ENCODE measurements around the gene ABHD13. TPM values are rescaled to one million over a fixed set of nuclear protein-coding genes. Genes with fewer than 3 reads are reported as not detected.

ABHD13 gene
- total RNA-seq, 1 experiment from 2014 or later, result 4.1 TPM

DNA sequence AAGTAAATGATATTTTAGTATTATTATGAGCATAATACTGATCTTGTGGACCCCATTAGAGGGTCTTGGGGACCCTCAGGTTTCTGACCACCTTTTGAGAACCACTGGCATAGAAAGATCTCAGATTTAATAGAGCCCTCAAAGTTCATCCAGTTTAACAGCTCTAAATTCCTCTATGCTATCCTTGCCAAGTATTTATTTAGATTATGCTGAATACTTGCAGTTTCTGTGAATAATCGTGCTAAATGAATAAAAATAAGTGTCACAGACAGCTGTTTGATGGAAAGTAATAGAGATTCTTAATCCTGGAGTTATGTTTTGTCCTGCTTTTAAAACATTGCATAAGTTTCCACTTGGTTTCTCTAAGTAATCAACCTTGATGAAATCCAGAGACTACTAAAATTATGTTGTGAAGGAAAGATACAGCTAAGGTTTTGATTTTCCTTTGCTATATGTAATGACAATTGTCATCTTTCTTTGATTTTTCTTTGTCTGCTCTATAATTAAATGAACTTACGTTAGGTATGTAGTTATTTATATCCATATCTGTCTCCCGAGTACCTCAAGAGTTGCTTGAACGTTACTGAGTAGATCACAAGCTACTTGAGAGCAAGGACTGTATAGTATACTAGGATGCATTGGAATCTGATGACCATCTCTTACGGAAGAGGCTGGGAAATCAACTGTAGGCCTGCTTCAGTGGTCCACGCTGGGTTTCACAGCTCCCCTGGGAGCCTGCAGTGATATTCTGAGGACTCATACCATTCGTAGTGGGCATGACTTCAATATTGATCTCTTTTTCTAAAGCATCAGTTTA lies 5.7 kb downstream of the ABHD13 start:
- BruUV-seq (replicated peaks), result no TSS peak
- Histone ChIP-seq H3K79me2 (ENCODE audit: insufficient read depth, low read length) (peaks cover 96% of the 10 kb centered on the region), H3K4me2 (ENCODE audit: low read length) (no peak overlapping the region), H3K36me3 (ENCODE audit: control insufficient read depth in 1 of 2, insufficient read depth in 2 of 2, low read length in 2 of 2) (no peaks in the 10 kb centered on the region), H4K20me1 (ENCODE audit: insufficient read depth) (peaks cover 6% of the 10 kb centered on the region; the same call in 1 of the 2 replicates), H3K4me3 (replicated peaks in 1 of 2; ENCODE audit: low read depth in 1 of 2, low read length in 2 of 2) (no peak overlapping the region), H3K4me1 (ENCODE audit: control insufficient read depth in 1 of 2, insufficient read depth in 2 of 2, low read length in 2 of 2) (peaks cover 13% of the 10 kb centered on the region in 2 experiments; a peak in 3 of 4 replicates), H2AFZ (ENCODE audit: low read depth, low read length, poor library complexity, severe bottlenecking) (no peak overlapping the region), H3K9me3 (ENCODE audit: control insufficient read depth in 1 of 2, insufficient read depth in 1 of 2, low read depth in 1 of 2, low read length in 2 of 2) (no peaks in the 10 kb centered on the region), H3K27ac (ENCODE audit: low read depth, low read length) (no peak overlapping the region), H3K9me2 (ENCODE audit: insufficient read depth) (no peaks in the 10 kb centered on the region), H3K27me3 (ENCODE audit: insufficient read depth, low read length) (no peaks in the 10 kb centered on the region), H3K9ac (ENCODE audit: low read length) (no peak overlapping the region)
- TF ChIP-seq POLR2A (IDR thresholded peaks at IDR 0.05; ENCODE audit: borderline replicate concordance, extremely low read depth, insufficient read depth, insufficient read length) (no peak), CTCF (IDR thresholded peaks at IDR 0.05 in 2 of 3, conservative IDR thresholded peaks at IDR 0.05 in 1 of 3; ENCODE audit: borderline replicate concordance in 1 of 3, insufficient read depth in 1 of 3, low read depth in 2 of 3, low read length in 2 of 3) (no peak), EZH2 (IDR thresholded peaks at IDR 0.05) (no peak), ZNF274 (IDR thresholded peaks at IDR 0.05; ENCODE audit: low read depth, low read length) (no peak), EGR1 (IDR thresholded peaks at IDR 0.05; ENCODE audit: low read depth) (no peak), SRF (IDR thresholded peaks at IDR 0.05; ENCODE audit: low read depth) (no peak), RAD21 (IDR thresholded peaks at IDR 0.05; ENCODE audit: low read depth) (no peak), CBX3 (IDR thresholded peaks at IDR 0.05; ENCODE audit: low read depth) (no peak), FOSL1 (IDR thresholded peaks at IDR 0.05; ENCODE audit: low read depth) (no peak), MAX (IDR thresholded peaks at IDR 0.05) (no peak), JUND (IDR thresholded peaks at IDR 0.05) (no peak), ATF3 (IDR thresholded peaks at IDR 0.05) (no peak), REST (IDR thresholded peaks at IDR 0.05; ENCODE audit: low read depth) (no peak)
- TF ChIP-seq, protein P1, sequence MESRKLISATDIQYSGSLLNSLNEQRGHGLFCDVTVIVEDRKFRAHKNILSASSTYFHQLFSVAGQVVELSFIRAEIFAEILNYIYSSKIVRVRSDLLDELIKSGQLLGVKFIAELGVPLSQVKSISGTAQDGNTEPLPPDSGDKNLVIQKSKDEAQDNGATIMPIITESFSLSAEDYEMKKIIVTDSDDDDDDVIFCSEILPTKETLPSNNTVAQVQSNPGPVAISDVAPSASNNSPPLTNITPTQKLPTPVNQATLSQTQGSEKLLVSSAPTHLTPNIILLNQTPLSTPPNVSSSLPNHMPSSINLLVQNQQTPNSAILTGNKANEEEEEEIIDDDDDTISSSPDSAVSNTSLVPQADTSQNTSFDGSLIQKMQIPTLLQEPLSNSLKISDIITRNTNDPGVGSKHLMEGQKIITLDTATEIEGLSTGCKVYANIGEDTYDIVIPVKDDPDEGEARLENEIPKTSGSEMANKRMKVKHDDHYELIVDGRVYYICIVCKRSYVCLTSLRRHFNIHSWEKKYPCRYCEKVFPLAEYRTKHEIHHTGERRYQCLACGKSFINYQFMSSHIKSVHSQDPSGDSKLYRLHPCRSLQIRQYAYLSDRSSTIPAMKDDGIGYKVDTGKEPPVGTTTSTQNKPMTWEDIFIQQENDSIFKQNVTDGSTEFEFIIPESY (IDR thresholded peaks at IDR 0.05; ENCODE audit: extremely low read depth, insufficient replicate concordance, low read length), result no peak
- ChIA-PET RAD21 (ENCODE audit: low non-redundant PET in 1 of 2, low total read pairs in 2 of 2, uncharacterized antibody in 2 of 2, unreplicated experiment in 2 of 2) (interaction anchor here in 1 of 2 experiments (0.5 kb wide), 1 partner anchor 56 kb away, joined by 4 read pairs; no protein-coding TSS in a partner anchor), POLR2A (no interaction called here), CTCF (no interaction called here)
- DNase-seq (ENCODE audit: low read depth, low spot score) (no peak), ATAC-seq (no peak)
- intact Hi-C loops (cut with micrococcal nuclease), result no loop called here

Measured in HCT116 (cell line).